ENCODE measurements around the gene PTPMT1.

DNA sequence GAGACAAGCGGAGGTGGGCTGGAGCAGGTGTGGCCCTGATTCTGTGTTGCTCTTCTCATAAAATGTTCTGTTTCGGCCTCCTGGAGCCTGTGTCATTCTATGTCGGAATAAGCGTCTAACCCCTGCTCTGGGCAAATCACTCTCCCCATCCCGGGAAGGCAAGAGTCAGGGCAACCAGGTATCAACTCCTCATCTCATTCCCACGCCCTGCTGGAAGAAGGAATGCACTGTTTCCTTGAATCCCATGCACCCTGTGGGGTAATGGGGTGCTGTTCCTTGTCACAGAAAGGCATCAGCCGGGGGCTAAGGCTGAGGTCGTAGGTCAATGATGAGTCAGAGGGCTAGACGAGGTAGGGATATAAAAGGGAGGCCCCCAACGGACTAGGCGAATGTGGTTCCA is 23.7 kb downstream of the PTPMT1 start:
- no peak for TF ChIP-seq EZH2phosphoT487 (IDR thresholded peaks at IDR 0.05; ENCODE audit: low read depth)
- TF ChIP-seq, protein P1, sequence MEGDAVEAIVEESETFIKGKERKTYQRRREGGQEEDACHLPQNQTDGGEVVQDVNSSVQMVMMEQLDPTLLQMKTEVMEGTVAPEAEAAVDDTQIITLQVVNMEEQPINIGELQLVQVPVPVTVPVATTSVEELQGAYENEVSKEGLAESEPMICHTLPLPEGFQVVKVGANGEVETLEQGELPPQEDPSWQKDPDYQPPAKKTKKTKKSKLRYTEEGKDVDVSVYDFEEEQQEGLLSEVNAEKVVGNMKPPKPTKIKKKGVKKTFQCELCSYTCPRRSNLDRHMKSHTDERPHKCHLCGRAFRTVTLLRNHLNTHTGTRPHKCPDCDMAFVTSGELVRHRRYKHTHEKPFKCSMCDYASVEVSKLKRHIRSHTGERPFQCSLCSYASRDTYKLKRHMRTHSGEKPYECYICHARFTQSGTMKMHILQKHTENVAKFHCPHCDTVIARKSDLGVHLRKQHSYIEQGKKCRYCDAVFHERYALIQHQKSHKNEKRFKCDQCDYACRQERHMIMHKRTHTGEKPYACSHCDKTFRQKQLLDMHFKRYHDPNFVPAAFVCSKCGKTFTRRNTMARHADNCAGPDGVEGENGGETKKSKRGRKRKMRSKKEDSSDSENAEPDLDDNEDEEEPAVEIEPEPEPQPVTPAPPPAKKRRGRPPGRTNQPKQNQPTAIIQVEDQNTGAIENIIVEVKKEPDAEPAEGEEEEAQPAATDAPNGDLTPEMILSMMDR (IDR thresholded peaks at IDR 0.05; ENCODE audit: low read depth, low read length) = no peak

Measured in OCI-LY3 (cell line).